Right forelimb (tissue), 1 donor: ENCODE results near the gene PIAS1.
"Not testable (repeated sequence)": the region's sequence is repeated elsewhere in the genome, so short reads cannot be mapped to it uniquely, and the experiment has no call there.

Source experiments
- DNase-seq: peaks from one replicate; pipeline ENCODE4 v3.0.0-alpha.2; 2018

Gene PIAS1

DNA sequence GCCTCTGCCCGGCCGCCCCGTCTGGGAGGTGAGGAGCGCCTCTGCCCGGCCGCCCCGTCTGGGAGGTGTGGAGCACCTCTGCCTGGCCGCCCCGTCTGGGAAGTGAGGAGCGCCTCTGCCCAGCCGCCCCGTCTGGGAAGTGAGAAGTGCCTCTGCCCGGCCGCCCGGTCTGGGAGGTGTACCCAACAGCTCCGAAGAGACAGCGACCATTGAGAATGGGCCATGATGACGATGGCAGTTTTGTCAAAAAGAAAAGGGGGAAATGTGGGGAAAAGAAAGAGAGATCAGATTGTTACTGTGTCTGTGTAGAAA is 168.3 kb downstream of the PIAS1 start:
- not testable (repeated sequence) for DNase-seq

DNA sequence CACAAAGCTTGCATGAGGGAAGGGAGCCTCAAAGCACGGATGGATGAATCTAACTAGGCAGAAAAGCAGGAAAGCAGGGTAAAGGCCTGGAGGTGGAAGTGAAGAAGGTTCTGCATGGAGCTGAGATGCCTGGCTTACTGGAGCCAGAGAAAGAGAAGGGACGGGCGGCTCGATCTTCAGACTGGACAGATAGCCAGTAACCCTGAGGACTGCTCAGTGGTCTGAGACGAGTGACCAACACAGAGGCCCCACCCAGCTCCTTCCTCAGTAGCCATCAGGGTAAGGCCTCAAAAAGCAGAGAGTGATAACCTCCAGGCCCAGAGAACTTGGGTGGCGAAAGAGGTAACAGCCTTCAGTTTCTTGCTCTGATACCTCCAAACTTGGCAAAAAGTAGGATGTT is 169.1 kb downstream of the PIAS1 start:
- no peak for DNase-seq

DNA sequence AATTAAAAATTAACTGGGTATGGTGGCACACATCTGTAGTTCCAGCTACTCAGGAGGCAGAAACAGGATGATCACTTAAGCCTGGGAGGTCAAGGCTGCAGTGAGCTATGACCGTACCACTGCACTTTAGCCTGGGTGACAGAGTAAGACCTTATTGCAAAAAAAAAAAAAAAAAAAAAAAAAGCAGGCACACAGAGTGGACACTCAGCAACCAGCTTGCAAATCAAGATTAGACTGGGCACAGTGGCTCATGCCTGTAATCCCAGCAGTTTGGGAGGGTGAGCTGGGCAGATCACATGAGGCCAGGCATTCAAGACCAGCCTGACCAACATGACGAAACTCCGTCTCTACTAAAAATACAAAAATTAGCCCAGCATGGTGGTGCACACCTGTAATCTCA is 170.0 kb downstream of the PIAS1 start:
- no peak for DNase-seq

DNA sequence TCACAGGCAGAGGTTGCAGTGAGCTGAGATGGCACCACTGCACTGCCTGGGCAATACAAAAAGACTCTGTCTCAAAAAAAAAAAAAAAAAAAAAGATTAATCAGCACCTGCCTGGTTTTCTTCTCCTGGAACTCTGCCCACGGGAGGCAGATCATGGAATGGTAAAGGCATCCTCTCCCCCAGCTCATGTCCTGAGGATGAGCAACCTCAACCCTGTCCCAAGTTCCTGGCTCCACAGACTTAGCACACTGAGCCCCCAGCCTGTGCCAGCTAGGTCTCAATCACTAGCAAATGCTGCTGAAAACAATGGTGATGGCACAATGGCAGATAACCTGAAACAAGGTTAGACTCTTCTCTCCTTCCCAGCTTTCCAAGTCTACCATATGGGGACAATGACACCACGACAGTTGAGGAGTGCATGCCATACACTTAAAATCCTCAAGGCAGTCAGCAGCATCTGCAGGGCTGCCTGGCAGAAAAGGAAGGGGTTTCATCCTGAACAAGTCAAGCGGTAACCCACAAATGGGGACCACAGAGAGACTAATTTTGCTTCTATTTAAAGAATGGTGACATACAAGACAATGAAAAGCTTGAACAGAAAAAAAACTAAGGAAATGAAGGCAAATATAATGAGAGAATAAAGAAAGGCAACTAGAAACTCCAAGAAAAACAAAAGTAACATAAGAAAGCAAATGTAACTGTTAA is 170.6 kb downstream of the PIAS1 start:
- DNase-seq, result no peak

DNA sequence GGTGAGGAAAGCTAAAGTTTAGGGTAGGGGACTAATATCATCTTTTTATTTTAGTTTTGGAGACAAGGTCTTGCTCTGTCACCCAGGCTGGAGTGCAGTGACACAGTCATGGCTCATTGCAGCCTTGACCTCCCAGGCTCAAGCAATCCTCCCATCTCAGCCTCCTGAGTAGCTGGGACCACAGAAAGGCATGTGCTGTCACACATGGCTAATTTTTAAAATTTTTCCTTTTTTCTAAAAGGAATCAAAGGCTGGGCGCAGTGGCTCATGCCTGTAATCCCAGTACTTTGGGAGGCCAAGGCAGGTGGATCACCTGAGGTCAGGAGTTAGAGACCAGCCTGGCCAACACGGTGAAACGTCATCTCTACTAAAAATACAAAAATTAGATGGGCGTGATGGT is 171.3 kb downstream of the PIAS1 start:
- not testable (repeated sequence) for DNase-seq

DNA sequence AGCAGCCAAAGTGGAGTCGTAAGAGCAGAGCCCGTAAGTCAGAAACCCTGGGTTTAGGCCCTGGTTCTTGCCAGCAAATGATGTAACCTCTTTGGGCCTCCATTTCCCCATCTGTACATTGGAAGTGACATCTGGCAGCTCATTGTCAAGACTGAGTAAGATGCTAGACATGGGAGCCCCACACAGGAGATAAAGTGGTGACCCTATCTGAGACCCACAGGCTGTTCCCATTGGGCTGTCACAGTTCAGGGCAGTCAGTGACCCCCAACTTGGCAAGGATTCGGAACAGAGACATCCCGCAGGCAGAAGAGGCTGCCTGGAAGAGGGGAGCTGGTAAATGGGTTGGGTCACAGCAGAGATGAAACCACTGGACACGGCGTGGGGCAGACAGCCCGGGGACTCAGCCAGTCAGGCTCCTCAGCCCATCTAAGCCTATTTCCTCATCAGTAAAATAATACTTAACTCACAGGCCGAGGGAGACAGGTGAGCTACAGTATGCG is 173.6 kb downstream of the PIAS1 start:
- DNase-seq, result no peak

DNA sequence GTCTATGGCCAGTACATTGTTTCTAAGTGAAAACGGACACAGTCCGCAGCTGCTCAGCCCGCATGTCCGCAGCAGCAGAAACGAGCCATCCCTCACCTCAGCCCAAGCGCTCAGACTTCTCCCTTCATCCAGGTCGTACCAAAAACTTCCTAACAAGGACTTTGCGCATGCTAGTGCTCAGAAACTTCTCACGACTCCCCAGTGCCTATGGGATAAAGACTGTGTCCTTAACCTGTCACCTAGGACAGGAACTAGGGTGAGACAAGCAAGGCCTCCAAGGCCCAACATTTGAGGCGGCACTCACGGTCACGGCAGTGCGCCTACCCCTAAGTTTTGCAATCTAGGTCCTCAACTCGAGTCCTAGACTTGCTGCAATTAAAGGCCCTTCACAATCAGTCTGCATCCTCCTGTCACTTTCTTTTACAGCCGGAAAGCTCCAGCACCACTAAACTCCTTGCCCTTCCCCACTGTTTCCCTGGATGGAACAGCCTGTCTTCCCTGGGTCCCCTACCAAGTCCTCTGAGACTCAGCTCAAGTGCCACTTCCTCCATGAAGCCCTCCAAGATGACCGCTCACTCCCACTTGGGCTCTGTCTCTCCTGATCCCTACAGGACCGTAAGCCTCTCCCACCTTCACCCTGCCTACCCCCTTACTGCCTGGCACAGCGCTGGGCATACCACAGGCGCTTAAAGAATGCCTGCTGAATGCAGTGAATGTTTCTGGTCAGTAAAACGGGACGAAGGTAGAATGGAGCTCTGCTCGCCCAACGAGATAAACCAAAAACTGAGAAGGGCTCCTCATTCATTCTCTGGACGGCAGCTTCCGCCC is 174.2 kb downstream of the PIAS1 start:
- DNase-seq, result no peak

DNA sequence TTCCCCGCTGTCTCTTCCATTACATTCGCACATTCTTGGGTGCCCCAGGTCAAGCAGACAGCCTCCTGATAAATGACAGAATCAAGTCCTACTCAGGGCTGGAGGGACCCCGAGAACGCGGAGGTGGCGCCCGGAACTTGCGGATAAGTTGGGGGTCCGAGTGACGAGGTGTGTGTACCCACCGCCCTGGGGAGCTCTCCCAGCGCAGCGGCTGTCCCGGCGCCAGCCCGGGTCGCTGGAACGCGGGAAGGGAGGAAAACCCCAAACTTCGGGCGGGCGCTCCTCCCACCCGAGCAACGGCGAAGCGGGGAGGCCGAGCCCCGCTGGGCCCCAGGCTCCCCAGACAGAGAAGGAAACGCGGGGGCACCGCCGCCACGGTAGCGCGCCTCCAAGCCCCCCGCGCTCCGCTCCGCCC is 174.9 kb downstream of the PIAS1 start:
- DNase-seq, result peak; percentile 64

DNA sequence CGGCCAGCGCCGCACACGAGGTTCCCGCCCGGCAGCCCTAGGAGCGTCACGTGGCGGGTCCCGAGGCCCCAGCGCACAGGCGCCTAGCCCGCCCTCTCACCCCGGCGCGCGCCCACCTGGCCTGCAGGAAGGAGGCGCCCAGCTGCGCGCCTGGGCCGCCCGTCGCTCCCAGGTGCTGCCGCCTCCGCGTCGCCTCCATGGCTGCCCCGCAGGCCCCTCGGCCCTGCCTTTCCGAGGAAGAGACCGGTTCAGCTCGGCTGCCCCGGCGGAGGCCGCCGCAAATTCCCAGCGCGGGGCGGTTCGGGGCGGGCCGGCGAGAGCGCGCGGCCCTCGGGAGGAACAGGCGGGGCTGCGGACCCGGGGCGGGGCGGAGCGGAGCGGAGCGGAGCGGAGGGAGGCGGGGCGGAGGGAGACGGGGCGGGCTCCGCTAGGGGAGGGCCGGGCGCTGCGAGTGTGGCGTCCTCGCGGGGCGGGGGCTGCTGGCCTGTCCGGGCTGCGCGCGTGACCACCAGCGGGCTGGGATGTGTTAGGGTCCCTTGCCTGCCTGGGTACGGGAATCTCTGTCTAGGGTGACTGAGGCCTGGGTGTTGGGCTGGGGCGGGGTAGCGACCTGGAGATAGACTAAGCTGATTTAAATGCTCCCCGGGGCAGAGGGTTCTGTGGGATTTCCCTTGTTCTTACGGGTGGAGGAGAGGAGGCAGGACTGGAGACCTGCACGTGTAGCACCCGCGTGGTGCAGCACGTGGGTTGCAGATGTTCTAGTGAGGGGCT is 175.5 kb downstream of the PIAS1 start, which contains the start of gene CLN6:
CLN6 (minus strand) TSS at position 343 of the 771 bp plus-strand sequence; CDS start at position 199, 144 bp downstream.
- DNase-seq, result peak; percentile 89

DNA sequence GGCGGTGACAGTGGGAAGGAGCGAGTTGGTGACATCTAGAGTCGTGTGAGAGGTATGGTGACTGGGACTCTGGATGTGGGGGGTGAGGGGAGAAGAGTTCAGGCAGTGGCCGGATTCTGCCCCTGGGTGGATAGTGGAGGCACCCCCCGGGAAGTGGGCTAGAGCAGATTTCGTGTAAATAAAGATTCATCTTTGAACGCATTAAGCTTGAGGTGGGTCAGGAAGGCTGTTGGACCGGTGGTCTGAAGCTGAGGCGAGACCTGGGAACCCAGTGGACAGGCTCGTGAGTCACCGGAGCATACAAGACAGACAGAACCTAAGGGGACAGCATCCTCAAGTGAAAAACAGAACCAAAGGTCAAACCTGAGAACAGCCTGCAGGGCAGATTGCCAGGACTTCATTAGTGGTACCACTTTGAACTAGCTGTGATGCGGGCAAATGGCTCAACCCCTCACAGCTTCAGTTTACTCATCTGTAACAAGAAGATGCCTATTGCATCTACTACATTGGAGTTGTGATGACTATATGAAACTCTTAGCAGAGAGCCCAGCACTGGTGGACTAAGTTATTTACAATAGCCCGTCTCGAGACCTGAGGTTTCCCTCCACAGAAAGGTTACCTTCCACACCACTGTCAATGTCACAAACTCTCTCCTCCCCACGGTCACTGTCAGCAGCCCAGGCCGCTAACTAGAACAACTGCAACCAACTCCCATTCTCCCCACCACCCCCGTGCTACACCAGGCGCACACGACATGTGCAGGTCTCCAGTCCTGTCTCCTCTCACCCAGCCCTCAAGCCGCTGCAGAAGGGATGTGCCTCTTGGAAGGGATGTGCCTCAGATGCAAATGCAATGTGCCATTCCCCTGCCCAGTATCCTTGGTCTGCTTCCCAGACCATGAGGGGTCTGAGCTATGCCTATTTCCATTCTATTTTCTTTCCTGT is 176.3 kb downstream of the PIAS1 start:
- no peak for DNase-seq

DNA sequence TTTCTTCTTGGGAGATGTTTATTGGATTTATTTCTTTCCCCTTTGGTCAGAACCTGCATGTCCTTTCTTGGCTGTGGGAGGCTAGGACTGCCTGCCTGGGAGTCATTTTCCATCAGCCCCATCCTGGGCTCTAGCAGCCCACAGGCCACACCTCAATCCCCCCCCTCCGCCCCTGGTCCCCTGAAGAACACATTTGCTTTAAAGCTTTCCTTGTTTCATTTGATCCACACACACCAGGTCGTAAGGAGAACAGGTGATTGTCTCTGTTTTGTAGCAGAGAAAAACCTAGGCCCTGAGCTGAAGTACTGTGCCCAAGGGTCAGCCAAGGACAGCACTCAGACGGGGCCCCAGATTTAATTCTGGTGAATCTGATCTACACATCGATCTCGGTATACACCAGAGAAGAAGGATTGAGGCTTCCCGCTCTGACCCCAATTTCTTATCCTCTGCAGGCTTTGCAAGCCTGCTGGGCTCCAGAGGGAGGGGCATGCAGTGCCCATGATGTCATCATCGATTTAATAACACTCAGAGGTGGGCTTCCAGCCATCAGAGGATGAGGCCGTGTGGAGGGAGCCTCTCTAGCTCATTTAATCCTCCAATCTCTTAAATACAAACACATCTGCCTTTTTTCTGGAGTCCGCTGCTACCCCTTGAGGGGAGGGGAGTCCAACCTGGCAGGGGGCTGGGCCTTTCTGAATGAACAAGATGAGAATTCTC is 177.1 kb downstream of the PIAS1 start:
- DNase-seq, result no peak

DNA sequence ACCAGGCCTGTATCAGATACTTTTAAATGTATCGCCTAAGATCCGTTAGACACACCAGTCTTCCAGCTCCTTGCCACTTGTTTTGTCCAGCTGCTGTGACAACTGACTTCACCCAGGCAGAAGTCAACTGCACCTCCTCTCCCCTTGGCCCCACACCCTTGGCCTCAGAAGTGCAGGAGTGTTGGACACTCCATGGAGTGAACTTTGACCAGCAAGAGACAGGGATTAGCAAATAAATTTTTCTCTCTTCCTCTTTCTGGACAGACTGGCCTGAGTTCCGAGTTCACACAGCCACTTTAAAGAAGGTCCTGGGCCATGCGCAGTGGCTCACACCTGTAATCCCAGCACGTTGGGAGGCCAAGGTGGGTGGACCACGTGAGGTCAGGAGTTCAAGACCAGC is 178.3 kb downstream of the PIAS1 start:
- no peak for DNase-seq

DNA sequence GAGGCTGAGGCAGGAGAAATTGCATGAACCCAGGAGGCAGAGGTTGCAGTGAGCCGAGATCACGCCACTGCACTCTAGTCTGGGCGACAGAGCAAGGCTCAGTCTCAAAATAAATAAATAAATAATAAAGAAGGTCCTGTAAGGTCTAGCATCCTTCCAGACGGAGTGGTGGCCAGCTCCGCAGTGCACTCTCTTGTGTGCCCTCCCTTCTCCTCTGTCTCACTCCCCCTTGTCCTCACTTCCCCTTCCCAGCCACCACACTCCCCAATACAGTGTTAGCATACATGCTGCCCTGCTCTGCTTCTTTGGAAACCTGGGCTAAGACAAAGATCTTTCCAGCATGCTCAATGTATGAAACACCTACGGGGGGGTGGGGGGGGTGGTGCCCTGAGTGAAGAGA is 178.8 kb downstream of the PIAS1 start:
- DNase-seq, result no peak

DNA sequence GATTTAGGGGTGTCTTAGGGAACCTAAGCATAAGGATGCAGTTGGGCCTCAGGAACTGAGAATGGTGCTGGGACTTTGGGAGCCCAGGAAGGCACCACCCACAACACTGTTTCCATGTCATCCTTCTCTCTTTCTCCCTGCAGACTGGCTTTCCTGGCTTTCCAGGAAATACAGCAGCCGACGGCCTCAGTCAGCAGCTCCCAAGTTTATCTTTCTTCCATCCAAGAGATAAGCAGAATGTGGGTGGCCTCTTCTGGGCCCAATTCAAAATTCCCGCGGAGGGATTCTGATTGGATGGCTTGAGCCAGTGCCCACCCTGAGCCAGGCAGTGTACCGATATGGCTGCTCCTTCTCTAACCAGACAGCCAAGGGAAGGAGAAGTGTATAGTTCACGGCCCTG is 179.9 kb downstream of the PIAS1 start:
- no peak for DNase-seq

DNA sequence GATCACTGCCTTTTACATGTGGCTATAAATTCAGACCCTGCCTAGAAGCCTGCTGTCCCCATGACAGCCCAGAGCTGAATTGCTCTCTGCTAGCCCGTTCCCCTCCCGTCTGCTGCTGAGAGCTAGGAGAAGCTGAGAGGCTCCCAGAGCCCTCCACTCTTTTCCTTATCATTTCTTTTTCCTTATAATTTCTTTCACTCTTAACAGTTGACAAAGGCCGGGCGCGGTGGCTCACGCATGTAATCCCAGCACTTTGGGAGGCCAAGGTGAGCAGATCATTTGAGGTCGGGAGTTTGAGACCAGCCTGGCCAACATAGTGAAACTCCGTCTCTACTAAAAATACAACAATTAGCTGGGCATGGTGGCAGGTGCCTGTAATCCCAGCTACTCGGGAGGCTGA is 180.4 kb downstream of the PIAS1 start:
- not testable (repeated sequence) for DNase-seq

DNA sequence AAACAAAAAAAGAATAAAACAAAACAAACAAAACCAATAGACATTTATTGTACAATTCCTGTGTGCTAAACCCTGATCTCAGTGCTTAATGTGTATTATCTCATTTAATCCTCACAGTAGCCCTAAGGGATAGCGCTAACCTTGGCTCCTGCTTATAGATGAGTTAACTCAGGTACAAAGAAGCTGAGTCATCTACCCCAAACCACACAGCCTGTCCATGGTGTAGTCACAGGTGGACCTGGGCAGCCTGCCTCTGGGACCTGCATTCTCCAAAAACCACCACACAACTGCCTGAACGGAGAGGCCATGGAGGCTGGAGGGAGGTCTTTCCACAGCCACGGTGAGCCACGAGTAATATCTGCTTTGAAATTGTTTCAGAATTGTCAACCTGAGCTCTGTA is 180.9 kb downstream of the PIAS1 start:
- DNase-seq, result no peak

DNA sequence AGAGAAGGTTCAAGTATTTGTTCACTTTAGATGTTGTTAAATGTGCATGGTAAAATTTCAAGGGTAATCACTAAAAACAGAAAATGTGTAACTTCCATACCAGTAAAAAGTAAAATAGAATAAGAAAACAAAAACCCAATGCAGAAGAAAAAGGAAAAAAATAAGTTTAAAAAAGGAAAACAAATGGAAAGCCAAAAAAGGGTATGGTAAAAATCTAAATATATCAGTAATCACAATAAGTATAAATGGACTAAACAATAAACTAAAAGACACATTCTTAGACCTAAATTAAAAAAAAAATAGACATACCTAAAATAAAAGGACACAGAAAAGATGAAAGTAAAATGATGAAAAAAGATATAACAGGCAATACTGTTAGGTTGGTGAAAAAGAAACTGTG is 184.9 kb downstream of the PIAS1 start:
- no peak for DNase-seq

DNA sequence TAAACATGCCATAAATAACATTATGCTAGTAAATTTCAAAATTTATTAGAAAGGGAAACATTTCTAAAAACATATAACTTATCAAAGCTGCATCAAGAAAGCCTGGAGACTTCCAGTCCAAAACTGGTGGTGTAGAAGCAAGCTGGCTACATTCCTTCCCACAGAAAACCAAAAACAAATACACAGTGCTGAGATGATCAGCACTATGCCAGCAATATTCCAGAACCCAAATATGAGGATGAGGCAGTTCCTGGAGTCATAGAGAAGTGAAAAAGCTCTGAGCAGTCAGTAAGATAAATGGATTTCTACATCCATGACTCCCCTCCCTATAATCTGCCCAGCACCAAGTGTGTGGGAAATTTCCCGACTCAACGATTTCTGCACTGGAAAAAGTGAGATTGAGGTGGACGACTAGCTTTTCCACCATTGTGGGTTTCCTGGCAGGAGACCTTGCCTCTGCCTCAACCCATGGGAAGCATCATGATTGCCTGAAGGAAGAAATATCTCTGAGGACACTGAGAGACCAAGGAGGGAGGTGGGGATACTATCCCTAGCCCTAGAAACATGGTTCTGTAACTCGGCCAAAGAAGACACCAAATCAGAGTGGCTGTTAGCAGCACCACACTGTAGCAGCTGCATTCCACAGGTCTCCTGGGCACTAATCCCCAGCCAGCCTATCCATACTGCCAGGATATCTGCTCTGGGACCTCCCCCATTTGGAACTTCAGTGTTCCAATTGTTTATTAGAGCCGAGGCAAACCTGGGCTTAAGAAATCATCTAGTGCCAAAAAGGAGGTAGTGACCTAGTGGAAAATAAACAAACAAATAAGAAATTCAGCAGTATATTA is 187.2 kb downstream of the PIAS1 start:
- no peak for DNase-seq
